Sigmoid colon (tissue), 4 donors: ENCODE measurements around the gene CDC42EP3.

Source experiments
- EP300 ChIP-seq, 4 donors: sonication (generic); formaldehyde crosslinking; IDR thresholded peaks; one replicate each; pipeline ENCODE4 v1.6.1; 2017; ENCODE audit warnings: antibody characterized with exemption in 4 of 4
- TF ChIP-seq, protein P1 (sequence below), 4 experiments: fragments of 450-650 bp in 3 of 4; fragments of 200-600 bp in 1 of 4; IDR thresholded peaks; one replicate each; pipeline ENCODE4 v1.5.1; 2016 to 2019; ENCODE audit warnings: antibody characterized with exemption in 4 of 4, mild to moderate bottlenecking in 3 of 4, moderate library complexity in 2 of 4

DNA sequence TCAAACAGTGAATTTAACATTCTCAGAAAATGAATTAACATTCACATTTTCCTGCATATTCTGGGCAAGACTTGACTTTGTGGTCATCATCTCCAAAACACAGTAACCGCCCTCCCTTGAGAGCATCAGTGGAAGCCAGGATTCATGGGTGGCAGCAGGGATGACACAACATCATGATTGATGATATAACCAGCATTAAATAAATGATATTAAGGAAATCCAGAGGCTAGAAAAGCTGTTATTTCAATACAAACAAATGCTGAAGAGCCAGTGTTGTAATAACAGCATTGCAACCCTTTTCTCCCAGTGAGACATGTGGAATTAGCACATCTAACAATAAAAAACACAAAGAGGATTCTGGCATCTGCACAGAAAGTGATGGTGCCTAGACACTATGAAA, 41.1 kb downstream of the CDC42EP3 start:
- TF ChIP-seq, protein P1, sequence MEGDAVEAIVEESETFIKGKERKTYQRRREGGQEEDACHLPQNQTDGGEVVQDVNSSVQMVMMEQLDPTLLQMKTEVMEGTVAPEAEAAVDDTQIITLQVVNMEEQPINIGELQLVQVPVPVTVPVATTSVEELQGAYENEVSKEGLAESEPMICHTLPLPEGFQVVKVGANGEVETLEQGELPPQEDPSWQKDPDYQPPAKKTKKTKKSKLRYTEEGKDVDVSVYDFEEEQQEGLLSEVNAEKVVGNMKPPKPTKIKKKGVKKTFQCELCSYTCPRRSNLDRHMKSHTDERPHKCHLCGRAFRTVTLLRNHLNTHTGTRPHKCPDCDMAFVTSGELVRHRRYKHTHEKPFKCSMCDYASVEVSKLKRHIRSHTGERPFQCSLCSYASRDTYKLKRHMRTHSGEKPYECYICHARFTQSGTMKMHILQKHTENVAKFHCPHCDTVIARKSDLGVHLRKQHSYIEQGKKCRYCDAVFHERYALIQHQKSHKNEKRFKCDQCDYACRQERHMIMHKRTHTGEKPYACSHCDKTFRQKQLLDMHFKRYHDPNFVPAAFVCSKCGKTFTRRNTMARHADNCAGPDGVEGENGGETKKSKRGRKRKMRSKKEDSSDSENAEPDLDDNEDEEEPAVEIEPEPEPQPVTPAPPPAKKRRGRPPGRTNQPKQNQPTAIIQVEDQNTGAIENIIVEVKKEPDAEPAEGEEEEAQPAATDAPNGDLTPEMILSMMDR (IDR thresholded peaks at IDR 0.05), result no peak
- no peak for TF ChIP-seq EP300 (IDR thresholded peaks at IDR 0.05)
